Lower leg skin (tissue), 3 donors: ENCODE results near the gene PDE4DIP.
"Not testable (repeated sequence)": the region's sequence is repeated elsewhere in the genome, so short reads cannot be mapped to it uniquely, and the experiment has no call there.

Experiments
- CTCF ChIP-seq, 3 donors: fragments of 450-650 bp; IDR thresholded peaks; one replicate each; pipeline ENCODE4 v1.5.1; 2016; ENCODE audit warnings: antibody characterized with exemption in 3 of 3, mild to moderate bottlenecking in 3 of 3, moderate library complexity in 2 of 3
- POLR2A ChIP-seq, 2 donors: fragments of 450-650 bp; IDR thresholded peaks; one replicate each; pipeline ENCODE4 v1.6.1; 2016 to 2017; ENCODE audit warnings: antibody characterized with exemption in 2 of 2, mild to moderate bottlenecking in 1 of 2, moderate library complexity in 1 of 2

DNA sequence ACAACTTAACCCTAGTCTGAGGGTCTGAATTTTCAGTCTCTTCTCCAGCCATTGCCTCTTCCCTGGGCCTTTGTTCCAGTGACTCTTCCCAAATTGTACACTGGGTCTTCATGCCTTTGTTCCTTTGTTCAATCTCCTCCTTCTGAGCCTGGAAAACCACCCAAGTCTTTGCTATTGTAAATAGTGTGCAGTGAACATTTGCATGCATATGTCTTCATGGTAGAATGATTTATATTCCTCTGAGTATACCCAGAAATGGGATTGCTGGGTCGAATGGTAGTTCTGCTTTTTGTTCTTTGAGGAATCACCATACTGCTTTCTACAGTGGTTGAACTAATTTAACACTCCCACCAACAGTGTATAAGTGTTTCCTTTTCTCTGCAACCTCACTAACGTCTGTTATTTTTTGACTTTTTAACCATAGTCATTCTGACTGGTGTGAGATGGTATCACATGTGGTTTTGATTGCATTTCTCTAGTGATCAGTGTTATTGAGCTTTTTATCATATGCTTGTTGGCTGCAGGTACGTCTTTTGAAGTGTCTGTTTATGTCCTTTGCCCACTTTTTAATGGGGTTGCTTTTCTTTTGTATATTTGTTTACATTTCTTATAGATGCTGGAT lies 91.3 kb downstream of the PDE4DIP start:
- TF ChIP-seq POLR2A, CTCF (IDR thresholded peaks at IDR 0.05): not testable (repeated sequence)
